Measurements from ENCODE around the gene COMT.

COMT gene

DNA sequence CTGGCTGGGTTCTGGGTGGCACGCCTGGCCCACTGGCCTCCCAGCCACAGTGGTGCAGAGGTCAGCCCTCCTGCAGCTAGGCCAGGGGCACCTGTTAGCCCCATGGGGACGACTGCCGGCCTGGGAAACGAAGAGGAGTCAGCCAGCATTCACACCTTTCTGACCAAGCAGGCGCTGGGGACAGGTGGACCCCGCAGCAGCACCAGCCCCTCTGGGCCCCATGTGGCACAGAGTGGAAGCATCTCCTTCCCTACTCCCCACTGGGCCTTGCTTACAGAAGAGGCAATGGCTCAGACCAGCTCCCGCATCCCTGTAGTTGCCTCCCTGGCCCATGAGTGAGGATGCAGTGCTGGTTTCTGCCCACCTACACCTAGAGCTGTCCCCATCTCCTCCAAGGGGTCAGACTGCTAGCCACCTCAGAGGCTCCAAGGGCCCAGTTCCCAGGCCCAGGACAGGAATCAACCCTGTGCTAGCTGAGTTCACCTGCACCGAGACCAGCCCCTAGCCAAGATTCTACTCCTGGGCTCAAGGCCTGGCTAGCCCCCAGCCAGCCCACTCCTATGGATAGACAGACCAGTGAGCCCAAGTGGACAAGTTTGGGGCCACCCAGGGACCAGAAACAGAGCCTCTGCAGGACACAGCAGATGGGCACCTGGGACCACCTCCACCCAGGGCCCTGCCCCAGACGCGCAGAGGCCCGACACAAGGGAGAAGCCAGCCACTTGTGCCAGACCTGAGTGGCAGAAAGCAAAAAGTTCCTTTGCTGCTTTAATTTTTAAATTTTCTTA, 27.8 kb downstream of the COMT start:
- FAIRE-seq (no peak), DNase-seq (ENCODE audit: low spot score) (no peak)

DNA sequence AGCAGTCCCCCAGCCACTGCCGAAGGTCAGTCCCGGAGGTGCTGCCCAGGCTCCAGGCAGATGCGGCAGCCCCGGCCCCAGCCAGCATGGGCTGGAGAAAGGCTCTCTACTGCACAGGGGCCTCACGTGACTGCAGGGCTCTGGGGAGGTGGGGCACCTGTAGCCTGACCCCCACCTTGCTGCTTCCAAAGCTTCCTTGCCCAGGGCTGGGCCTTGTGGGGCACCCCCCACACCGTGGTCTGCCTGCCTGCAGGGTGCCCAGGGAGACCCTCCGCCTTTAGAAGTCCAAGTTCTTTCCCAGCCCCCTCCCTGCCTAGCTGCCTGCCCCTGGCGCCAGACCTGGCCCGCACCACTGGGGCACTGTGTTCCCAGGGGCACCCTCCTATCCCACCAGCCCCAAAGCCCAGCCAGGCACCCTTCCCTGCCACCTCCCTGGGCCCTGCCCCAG, 28.5 kb downstream of the COMT start:
- FAIRE-seq: no peak
- no peak for DNase-seq (ENCODE audit: low spot score)

DNA sequence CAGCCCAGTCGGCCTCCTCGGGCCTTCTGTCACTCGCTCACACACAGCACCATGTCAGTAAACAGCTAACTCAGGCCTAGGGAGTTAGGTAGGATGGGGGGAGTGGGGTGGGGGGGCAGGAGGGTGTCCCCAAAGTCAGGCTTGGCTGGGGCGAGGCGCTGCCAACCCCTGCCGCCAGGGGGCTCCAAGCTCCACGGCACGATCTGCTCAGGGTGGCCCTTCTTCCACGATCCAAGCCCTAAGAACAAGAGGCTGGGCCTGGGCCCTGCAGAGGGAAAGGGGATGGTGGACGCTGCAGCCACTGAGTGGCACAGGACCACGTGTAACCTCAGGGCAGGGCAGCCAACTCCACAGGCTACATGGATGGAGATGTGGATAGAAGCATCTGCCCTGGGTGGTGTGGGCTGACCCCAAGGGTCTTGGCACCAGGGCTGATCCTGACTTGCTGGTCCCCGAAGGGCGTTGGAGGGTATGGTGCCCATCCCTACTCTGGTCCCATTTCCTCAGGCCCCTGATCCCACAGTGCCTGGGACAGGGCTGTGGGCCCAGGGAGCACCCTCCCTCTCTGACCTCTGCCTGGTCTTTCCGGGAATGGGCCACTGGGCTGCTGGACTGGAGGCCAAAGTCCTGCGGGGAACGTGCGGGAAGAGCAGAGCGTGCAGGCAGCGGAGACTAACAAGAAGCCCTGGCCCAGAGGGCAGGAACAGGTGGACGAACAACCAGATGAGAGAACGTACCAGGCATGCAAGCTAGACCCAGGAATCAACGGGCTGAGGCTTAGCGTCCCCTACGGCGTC, 29.1 kb downstream of the COMT start:
- DNase-seq (ENCODE audit: low spot score) (peak; percentile 21), FAIRE-seq (no peak)

DNA sequence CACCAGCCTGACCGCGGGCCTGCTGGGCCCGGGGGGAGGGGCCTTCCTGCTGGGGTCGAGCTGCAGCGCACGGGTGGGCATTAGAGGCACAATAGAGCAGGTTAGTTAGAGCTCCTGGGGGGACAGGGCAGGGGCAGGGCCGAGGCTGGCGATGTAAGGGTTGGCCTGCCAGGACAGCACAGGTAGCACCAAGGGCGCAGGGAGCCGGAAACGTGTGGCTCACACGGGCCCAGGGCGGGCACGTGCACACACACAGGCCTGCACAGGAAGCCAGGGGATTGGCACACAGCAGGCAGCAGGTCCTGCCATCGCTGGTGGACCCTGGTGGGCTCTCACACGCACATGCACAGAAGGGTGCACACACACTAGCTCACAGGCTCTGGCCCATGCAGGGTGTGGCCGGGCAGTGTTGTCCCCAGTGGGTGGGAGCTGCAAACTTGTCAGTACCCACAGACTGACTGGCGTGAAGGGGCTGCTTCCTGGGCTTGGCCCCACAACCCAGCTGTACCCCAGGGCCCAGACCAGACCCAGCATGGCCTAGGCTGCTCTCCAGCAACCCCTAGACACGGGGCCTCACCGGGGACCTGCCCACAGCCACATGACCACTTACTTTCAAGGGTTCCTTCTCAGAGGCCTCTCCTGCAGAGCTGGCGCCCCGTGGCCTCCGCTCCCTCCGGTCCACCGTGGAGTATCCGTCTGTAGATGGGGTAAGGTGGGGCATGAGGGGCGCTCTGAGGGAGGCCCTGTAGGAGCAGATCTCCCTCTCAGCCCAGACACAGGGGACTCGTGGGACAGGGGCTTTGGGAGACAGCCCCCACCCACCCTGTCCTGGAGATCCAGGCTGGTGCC, 29.9 kb downstream of the COMT start:
- DNase-seq (ENCODE audit: low spot score): no peak
- FAIRE-seq: no peak

DNA sequence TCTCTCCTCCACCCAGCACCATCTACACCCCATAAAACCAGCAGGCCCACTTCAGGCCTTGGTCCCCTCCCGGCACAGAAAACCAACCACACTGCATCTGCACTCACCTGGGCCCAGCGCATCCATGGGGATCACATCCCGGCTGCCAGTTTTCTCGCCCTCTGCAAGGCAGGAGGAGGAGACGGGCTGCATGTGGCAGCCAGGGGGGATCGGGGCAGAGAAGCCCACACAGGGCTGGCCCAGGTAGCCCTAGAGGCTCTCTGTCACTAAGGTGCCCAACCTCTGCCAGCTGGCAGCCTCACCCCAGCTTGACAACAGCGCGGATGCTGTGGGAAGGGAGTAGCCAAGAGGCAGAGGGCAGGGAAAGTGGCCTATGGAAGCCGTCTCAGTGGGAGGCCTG, 30.7 kb downstream of the COMT start:
- FAIRE-seq (no peak), DNase-seq (ENCODE audit: low spot score) (no peak)

DNA sequence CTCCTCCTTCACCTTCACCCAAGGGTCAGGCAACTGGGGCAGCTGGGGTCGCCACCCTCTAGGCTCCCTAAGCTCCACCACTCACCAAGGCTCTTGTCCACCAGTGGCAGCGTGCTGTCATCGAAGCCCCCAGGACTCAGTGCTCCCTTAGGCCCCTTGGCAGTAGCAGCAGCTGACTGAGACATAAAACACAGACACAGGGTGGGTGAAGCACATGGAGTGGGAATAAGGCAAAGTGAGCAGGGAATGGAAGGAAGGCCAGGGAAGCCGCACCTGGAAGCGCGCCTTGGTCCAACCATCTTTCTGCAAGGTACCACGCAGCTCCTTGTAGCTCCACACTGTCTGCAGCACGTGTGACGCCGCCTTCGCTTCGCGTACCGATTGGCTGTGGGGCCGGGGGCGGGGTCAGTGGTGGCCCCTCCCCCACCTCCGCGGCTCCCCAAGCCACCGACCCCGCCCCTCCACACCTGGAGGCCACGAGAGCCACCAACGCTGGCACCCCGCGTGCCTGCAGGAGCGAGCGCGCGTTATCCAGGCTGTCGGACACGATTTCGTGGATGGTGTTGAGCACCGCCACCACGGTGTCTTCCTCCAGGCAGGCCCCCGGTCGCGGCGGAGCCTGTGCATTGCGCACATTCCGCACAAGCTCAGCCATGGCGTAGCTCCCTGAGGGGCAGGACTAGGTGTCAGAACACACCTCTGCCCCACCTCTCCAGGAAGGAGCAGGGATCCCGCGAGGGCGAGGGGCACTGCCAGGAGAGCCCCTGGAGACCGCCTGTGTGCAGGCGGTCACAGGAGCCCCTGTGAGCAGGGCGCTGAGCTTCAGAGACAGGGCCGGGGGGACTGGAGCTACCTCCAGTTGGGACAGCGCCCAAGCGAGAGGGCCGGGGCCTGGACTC, 31.3 kb downstream of the COMT start:
- no peak for DNase-seq (ENCODE audit: low spot score)
- FAIRE-seq: no peak

DNA sequence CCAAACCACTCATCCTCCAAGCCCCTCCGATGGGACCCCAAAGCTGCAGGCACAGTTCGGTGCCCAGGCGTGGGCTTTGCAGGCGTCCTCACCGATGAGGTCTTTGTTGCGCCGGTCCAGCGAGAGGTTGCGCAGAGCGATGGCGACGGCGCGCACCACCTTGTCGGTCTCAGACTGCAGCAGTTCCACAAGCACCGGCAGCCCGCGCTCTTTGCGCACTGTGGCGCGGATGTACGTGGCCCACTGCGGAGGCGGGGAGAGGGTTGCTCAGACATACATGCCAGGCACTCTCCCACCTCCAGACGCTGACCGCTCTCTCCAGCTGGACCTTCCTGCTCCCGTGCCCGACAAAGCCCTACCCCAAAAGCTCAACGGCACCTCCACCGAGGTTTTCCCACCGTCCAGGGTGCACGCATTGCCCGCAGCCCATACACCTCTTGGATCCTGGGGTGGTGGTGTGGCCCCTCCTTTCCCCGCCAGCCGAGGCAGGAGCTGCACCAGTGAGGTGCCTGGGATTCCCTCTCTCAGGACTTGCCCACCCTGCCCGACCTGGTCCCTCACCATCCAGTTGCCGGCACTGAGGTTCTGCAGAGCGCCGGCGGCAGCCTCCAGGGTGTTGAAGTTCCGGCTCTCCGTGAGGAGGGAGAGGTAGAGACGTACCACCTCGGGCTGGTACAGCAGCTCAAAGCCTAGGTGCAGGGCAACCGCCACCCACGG, 32.1 kb downstream of the COMT start:
- DNase-seq (ENCODE audit: low spot score): no peak
- FAIRE-seq: no peak

DNA sequence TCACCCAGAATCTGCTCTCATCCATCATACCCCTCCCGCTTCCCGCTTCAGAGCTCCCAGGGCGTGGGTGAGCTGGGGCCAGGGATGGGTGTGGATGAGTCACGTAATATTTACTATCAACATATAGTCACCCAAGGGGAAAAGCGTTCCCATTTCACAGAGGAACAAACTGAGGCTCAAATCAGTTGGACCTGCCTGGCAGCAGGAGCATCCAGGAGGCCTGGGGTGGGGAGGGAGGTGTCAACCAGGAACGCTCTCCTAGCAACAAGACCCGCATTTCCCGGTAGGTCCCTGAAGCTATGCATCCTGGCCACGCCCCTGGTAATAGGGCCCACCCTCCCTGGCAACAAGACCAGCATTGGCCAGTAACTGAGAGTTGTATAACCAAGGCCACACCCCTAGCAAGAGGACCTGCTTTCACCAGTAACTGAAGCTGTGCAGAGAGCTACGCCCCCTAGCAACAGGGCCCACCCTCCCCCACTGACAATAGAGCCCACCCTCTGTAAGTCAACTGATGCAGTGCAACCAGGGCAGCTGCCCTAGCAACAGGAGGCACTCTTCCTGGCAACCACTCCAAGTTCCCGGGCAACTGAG, 32.8 kb downstream of the COMT start:
- DNase-seq (ENCODE audit: low spot score) (peak; percentile 19), FAIRE-seq (no peak)

DNA sequence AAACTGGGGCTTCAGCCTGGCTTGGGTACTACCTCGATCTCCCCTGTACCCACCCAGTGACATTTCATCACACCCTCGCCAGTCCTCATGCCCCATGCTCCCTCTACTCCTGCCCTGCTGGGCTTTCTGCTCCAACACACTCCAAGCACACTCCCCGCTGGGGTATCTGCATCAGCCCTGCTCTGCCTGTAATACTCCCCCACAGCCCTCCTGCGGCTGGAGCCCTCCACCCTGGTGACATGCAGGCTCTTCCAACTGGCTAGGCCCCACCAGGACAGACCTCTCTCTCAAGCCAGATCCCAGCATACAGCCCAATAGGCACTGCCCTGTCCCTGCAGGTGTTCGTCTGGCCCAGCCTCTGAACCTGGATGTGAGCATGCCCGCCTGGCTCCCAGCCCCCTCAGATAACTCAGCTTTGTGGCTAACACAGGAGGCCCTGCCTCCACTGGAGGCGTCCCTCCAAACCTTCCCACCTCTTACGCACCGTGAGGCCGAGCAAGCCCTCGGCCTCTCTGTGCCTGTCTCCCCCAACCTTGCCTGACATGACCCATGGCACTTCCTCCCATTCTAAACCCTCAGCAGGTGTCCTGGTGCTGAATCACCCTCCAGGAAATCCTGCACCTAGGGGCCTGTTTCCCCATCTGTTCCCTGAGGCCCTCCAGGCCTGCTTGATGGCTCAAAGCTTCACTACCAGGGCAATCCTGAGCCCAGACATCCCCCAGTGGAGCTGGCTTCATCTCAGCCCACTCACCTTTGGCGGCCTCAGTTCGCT, 33.5 kb downstream of the COMT start:
- no peak for DNase-seq (ENCODE audit: low spot score)
- no peak for FAIRE-seq

DNA sequence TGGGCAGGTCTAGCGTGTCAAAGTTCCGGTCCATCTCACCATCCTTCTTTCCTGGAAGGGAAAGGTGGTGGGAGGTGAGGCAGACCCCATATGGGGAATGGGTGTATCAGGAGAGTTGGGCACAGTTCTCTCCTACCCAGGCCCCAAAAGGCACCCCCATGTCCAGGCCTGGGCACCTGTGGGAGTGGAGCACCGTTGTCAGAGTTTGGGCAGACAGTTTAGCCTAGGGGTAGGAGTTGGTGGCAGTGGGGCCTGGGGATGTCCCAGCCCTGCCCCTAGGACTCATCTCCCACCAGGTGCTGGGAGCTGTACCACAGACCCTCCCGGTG, 34.1 kb downstream of the COMT start:
- no peak for FAIRE-seq

DNA sequence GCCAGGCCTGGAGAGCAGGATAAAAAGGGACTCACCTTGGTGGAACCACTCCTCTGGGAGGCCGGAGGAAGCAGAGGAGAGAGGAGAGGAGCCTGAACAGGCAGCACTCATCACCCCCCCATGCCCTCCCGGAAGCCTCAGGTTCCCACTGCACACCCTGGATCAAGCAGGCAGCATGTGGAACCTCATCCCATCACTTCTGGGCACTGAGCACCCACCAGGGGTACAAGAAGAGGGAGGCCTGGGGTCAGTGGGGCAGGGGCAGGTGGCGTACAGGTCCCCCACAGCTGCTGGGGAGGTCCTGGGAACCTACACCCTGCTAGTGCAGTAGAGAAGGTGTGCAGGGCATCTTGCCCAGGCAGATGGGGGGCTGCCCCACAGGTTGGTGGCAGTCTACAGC, 35.1 kb downstream of the COMT start:
- DNase-seq (ENCODE audit: low spot score) (no peak), FAIRE-seq (no peak)

More for the DNA sequence above, 34.1 kb downstream of the COMT start:
- no peak for DNase-seq (ENCODE audit: low spot score)

DNA sequence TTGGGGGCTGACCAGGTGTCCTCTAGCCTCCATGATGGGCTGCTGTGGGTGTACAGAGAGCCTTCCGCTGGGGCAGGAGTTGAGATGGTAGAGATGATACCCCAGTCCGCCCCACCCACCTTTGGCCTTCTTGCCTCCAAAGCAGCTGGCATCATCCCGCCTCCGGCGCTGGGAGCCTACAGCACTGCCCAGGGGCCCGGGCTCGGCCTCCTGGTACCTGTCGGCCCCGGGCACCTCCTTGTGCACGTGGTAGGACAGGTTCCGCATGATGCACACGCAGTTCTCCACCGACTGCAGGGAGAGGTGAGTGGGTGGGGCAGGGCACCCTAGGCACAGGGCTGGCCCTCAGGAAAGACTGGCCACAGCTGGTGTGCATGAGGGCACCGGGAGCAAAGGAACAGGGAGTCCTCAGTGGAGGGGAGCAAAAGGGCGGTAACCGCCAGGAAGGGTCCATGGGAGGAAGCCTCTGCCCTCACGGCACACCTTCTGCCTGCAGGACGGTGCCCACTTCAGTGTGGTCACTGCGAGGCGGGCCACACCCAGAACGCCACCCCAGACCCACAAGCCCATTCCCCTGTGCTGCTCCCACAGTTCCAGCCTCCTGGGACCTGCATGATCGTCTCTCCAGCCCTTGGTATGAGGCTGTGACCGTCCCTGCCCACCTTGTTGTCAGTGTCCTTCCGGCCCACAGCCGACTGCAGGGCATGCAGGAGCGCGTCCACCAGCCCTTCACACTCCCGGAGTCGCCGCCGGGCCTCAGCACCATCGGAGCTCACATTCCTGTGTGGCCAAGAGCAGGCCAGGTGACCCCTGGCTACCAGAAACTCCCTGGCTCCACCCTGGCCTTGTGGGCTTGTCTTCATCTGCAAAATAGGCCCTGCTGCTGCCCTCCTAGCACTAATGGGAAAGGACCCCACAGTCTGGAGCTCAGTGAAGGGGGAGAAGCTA, 36.0 kb downstream of the COMT start:
- DNase-seq (ENCODE audit: low spot score): no peak
- FAIRE-seq: no peak

DNA sequence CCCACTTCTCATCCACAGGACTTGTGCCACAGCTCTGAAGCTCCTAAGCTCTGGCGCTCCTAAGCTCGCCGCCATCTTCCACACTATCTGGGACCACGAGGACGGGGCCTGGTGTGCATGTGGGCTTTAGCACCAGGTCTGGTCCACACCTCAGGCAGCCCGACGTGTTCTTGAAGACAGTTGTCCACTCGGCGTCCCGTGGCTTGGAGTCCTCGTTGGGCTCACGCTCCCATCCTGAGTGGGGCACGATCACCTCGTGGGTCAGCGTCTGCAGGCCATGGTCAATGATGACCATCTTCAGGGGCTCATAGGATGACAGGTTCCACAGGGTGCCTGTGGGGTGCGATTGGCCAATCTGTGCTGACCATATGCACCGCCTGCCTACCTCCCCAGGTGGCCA, 37.2 kb downstream of the COMT start:
- no peak for FAIRE-seq

DNA sequence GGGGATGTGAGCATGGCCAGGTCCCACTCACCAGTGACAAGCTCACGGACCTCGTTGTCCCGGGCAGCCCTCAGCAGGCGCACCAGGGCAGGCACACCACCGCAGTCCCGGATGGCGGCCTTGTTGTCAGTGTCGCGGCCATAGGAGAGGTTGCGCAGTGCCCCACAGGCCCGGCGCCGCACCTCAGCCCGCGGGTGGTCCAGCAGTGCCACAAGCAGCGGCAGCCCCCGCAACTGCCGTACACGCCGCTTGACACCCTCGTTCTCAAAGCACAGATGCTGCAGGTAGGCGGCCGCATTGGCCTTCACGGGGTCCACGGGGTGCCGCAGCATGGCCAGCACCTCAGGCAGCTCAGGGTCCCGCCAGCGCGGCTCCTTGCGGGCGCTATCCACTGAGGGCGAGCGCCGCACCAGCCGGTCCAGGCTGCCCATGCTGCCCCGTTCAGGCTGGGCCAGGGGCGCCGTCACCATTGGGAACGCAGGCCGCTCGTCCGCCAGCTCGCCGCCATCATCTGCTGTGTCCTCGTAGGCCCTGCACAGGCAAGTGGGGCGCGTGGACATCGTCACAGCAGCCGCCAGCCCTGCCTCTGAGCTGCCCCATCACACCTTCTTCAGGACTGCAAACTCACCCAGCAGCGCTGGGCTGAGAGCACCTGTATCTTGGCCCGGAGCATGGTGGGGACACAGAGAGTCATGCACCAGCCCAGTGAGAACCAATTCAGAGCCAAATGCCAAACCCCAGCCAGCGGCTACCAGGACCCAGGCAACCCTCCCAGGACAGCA, 38.3 kb downstream of the COMT start:
- FAIRE-seq (no peak), DNase-seq (ENCODE audit: low spot score) (no peak)

More for the DNA sequence above, 37.2 kb downstream of the COMT start:
- no peak for DNase-seq (ENCODE audit: low spot score)

DNA sequence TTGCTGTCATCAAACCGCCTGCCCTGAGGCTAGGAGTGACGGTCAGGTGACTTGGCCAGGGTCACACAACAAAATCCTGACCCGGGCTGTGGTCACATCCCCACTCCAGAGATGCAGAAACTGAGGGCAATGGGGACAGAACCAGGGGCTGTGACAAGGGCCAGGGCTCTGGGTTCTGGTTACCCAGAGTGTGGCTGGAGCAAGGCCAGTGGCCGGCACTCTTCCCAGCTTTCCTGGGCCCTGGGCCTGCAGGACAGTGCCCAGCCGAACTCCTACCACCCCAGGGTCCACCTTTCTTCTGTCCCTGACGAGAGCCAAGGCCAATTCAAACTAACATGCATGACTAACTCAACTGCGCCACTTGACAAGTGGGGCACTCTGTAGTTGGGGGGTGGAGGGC, 39.2 kb downstream of the COMT start:
- DNase-seq (ENCODE audit: low spot score): no peak
- FAIRE-seq: no peak

DNA sequence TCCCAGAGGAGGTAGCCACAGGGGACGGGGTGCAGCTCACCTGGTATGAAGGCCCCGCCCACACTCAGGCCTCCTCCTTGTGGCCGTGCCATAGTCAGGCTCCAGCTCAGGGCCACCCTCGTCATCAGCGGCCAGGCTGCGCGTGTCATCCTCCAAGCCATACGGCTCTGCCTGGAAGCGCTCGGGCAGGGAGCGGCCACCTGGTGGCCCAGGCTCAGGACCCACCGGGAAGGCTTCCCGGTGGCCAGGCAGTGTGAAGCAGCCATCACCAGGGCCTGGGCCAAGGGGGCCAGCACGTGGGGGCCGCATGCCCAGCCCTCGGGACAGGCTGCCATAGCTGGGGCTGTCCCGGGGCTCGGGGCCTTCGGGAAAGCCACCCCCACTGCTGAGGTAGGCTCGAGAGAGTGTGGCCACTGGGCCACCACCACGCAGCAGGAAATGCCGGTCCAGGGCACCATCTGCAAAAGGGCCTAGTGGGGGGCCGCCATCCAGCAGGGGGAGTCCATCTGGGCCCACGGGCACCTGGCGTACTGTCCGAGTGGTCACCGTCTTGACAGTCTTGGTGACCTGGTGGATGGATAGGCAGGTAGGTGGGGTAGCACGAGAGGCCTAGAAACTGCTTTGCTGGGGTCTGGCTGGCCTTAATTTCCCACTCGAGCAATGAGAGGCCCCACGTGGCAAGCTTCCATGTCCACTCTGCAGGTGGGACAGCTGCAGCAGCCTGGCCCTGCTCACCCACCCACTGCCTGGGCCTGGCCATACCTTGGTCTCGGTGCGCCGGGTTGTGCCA, 39.8 kb downstream of the COMT start:
- FAIRE-seq: no peak
- no peak for DNase-seq (ENCODE audit: low spot score)
